ENCODE results near the gene SNX9.

Gene SNX9

GRCh38 chr6:157823001-157823527 lies at the start of gene SNX9:
SNX9 (plus strand) TSS chr6:157823246; CDS start chr6:157823435, 189 bp downstream.
- TF ChIP-seq, protein P1, sequence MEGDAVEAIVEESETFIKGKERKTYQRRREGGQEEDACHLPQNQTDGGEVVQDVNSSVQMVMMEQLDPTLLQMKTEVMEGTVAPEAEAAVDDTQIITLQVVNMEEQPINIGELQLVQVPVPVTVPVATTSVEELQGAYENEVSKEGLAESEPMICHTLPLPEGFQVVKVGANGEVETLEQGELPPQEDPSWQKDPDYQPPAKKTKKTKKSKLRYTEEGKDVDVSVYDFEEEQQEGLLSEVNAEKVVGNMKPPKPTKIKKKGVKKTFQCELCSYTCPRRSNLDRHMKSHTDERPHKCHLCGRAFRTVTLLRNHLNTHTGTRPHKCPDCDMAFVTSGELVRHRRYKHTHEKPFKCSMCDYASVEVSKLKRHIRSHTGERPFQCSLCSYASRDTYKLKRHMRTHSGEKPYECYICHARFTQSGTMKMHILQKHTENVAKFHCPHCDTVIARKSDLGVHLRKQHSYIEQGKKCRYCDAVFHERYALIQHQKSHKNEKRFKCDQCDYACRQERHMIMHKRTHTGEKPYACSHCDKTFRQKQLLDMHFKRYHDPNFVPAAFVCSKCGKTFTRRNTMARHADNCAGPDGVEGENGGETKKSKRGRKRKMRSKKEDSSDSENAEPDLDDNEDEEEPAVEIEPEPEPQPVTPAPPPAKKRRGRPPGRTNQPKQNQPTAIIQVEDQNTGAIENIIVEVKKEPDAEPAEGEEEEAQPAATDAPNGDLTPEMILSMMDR (IDR thresholded peaks at IDR 0.05; ENCODE audit: low read depth, low read length) = no peak
- DNase-seq (ENCODE audit: low read depth in 2 of 2) = peak; percentile 72 to 85
- H3K4me3 ChIP-seq (replicated peaks in 1 of 2; ENCODE audit: low read depth in 2 of 2, low read length in 2 of 2) = peak within 1 kb of the TSS; percentile 72 to 95

DNA sequence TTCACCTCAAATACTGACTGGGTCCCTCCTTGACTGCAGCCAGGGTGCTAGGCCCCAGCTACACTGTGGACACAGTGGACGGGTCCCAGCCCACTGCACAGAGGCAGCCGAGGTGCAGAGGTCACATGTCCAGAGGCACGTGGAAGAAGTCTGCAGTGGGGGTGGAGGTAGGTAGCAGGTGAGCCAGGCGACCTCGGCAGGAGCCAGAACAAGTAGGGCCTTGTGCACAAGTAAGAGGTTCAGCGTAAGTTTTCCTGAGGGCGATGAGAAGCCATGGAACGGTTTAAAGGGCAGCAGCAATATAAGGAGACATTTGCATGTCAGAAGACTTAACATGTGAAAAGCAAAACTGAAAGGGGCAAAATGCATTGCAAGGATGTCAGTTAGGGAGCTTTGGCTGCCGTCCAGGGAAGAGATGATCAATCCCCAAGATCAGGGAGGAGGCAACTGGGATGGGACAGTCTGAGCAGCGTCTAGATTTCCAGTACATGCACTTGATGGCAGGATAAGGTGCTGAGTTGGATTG lies 49.7 kb upstream of the SNX9 start:
- no peak for DNase-seq (ENCODE audit: low read depth in 2 of 2)
- TF ChIP-seq, protein P1 (IDR thresholded peaks at IDR 0.05; ENCODE audit: low read depth, low read length) = no peak
- no peak overlapping the region for H3K4me3 ChIP-seq (replicated peaks in 1 of 2; ENCODE audit: low read depth in 2 of 2, low read length in 2 of 2)

DNA sequence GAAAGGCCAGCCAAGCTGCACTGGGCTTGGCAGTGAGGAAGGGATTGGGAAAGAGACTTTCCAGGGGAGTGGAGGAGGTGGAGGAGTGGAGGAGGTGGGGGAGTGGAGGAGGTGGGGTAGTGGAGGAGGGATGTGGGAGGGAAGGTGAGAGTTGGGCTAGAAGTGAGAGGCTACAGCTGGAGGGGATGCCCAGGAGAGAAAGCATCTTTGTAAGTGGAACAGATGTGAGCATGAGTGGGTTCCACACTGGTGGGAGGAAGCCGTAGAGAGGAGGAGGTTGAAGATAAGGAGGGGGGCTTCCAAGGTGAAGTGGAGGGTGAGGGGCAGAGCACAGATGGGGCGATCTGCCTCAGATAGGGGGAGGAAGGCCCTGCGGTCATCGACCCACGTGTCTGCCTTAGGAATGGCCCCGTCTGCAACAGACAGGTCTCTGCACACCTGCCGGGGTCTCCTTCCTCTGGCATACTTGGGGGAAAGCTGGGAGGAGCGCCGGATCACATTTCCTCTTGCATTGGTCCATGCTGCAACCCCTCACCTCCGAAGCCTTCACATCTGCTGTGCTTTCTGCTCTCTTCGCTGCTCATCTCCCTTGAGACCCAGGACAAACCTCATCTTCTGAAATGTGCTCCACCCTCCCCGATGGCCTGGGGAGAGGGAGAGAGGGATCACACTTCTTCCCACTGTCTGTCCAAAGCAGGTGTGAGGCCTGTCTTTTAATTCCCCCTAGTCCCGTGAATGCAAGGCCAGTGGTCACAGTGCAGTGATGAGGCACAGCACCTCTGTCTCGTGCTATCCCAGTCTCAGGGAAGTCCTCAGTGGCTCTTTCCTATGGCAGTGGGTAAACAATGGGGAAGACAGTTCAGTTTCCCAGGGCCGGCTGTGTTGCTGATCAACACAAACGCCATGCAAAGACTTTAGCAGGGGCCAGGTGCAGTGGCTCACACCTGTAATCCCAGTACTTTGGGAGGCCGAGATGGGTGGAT lies 48.6 kb upstream of the SNX9 start:
- TF ChIP-seq, protein P1 (IDR thresholded peaks at IDR 0.05; ENCODE audit: low read depth, low read length) = no peak
- peak in 1 of 2 donors; percentile 35 for DNase-seq (ENCODE audit: low read depth in 2 of 2)
- H3K4me3 ChIP-seq (replicated peaks in 1 of 2; ENCODE audit: low read depth in 2 of 2, low read length in 2 of 2) = no peak overlapping the region

DNA sequence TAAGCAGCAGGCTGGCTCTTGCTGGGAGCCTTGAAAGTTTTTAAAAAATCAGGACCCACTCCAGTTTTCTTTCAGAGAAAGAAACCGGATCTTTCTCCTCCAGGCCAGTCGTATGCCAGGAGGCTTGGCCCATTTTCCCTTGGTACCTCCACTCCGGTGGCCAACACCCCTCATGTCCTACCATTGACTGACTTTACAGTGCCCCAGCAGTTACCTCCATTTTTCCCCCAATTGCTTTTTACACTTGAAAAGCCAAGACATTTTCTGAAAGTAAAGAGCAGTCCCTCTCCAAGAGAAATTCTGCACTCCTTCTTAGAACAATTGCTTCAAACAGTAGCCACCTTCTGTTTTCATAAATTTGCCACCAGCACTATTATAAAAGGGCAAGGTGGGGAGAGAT lies 47.7 kb upstream of the SNX9 start:
- TF ChIP-seq, protein P1 (IDR thresholded peaks at IDR 0.05; ENCODE audit: low read depth, low read length) = no peak

GRCh38 chr6:157777344-157777743 lies 45.7 kb upstream of the SNX9 start:
- no peak for DNase-seq (ENCODE audit: low read depth in 2 of 2)
- TF ChIP-seq, protein P1 (IDR thresholded peaks at IDR 0.05; ENCODE audit: low read depth, low read length) = no peak
- no peak overlapping the region for H3K4me3 ChIP-seq (replicated peaks in 1 of 2; ENCODE audit: low read depth in 2 of 2, low read length in 2 of 2)

More for the DNA sequence above, 47.7 kb upstream of the SNX9 start:
- no peak overlapping the region for H3K4me3 ChIP-seq (replicated peaks in 1 of 2; ENCODE audit: low read depth in 2 of 2, low read length in 2 of 2)
- no peak for DNase-seq (ENCODE audit: low read depth in 2 of 2)

DNA sequence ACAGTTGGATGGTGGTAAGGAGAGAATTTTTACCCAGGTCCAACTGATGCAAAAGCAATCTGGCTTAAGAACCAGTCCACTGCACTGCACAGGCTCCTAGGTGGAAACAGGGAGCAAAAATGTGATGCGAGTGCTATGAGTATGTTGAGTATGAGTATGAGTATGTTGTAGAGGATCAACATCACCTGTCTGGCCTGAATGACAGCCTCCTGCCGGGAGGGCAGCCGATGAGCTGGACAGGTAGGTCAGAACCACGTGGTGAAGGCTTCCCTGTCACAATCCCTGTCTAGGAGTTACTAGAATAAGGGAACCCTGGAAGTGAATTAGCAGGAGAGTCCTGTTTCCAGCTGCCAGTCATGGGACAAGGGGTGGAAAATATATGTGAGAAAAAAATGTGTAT lies 44.3 kb upstream of the SNX9 start:
- TF ChIP-seq, protein P1 (IDR thresholded peaks at IDR 0.05; ENCODE audit: low read depth, low read length) = no peak
- no peak for DNase-seq (ENCODE audit: low read depth in 2 of 2)
- H3K4me3 ChIP-seq (replicated peaks in 1 of 2; ENCODE audit: low read depth in 2 of 2, low read length in 2 of 2) = no peak overlapping the region

Data from cardiac fibroblast (primary cell).